HG02885 (cell line): ENCODE measurements around the gene CYP4F11.
"Not testable (repeated sequence)": the region's sequence is repeated elsewhere in the genome, so short reads cannot be mapped to it uniquely, and the experiment has no call there.

ENCODE experiments used
- ATAC-seq: cut with Tn5 transposase; IDR thresholded peaks from one replicate; pipeline ENCODE4 v1.9.1; 2021; ENCODE audit warnings: mild to moderate bottlenecking; ENCODE audit not compliant: unreplicated experiment, poor library complexity

CYP4F11 gene

DNA sequence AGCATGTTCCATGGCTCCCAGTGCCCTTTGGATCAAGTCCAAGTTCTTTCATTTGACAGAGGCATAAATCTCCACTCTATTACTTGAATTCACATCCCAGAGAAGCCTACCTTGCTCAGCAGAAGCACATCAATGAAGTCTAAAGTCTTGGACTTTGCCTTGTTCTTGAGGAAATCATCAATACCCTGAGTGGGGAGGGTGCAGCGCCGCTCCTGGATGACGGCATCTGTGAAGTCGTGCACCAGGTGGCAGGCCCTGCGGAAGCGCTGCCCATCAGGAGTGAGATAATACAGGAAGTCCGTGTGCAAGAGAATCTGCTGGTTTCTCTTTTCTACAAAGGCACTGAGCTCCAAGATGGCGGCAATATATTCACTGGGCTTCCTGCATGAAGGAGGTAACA is 10.6 kb downstream of the CYP4F11 start:
- ATAC-seq, result no peak

- no peak for ATAC-seq
Observed at GRCh38 chr19:15922021-15922420, 12.3 kb downstream of the CYP4F11 start.

GRCh38 chr19:15919243-15919642 is 15.1 kb downstream of the CYP4F11 start:
- no peak for ATAC-seq

DNA sequence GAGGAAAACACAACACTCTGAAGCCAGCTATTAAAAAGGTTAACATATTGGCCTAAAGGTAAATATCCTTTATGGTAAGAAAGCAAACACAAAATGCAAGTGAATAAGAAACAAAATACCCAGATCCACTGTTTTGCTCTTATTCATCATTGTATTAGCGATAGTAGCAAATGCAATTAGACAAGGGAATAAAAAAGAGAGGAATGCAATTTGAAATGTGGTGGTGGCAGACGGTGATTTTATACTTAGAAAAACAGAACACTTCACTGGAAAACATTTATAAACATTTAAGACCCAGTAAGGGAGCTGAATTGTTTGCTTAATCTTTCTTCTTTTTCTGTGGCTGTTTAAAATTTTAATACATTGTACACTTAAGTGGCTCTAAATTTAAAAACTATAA is 19.2 kb downstream of the CYP4F11 start:
- no peak for ATAC-seq

GRCh38 chr19:15913830-15914229 is 20.5 kb downstream of the CYP4F11 start:
- ATAC-seq, result no peak

- ATAC-seq, result no peak
Observed at GRCh38 chr19:15913384-15913783, 20.9 kb downstream of the CYP4F11 start.

DNA sequence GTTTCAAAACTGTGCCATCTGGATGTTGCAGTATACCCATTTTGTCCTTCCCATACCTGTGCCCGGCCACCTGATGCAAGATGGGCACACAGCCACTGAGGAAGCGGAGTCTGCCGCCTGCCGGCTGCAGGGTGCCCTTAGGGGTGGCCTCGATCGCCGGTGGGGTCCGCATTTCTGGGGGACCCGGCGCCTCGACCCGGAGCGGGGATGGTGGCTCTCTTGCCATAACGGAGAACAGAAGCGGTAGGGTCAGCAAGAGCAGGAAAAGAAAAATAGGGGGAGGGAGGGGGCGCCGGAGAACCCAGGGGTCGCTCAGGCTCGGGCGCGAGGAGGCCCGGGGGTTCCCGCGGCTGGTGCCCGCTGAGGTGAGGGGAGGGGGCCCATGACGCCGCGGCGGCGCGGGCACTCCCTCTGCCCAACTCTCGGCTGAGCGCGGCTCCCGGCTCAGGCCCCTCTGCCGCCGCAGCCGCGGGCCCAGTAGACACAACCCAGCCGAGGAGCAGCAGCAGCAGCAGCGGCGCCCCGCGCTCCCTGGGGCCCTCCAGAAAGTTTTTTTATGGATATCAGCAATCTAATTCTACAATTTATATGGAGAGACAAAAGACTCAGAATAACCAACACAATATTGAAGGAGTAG is 22.6 kb downstream of the CYP4F11 start:
- ATAC-seq, result no peak

- no peak for ATAC-seq
Observed at GRCh38 chr19:15905026-15905425, 29.3 kb downstream of the CYP4F11 start.

GRCh38 chr19:15902898-15903297 is 31.4 kb downstream of the CYP4F11 start:
- not testable (repeated sequence) for ATAC-seq

GRCh38 chr19:15902254-15902653 is 32.1 kb downstream of the CYP4F11 start:
- no peak for ATAC-seq

DNA sequence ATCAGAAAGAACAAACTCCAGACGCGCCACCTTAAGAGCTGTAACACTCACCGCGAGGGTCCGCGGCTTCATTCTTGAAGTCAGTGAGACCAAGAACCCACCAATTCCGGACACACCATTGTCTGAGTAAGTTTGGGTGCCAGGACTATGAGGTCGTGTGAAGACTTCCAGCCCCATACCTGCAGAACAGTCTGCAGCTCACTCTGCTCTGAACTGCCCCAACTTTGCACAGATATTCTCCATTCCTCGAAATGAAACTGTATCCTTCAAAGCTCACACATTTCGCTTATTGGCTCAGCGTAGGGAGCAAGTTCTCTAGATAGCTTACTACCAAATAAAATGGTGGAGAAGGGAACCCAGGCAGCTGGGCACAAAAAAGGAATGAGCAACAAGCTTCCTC is 33.8 kb downstream of the CYP4F11 start:
- ATAC-seq, result no peak

- ATAC-seq, result not testable (repeated sequence)
Observed at GRCh38 chr19:15900032-15900431, 34.3 kb downstream of the CYP4F11 start.

- ATAC-seq, result not testable (repeated sequence)
Observed at GRCh38 chr19:15899561-15899960, 34.8 kb downstream of the CYP4F11 start.

DNA sequence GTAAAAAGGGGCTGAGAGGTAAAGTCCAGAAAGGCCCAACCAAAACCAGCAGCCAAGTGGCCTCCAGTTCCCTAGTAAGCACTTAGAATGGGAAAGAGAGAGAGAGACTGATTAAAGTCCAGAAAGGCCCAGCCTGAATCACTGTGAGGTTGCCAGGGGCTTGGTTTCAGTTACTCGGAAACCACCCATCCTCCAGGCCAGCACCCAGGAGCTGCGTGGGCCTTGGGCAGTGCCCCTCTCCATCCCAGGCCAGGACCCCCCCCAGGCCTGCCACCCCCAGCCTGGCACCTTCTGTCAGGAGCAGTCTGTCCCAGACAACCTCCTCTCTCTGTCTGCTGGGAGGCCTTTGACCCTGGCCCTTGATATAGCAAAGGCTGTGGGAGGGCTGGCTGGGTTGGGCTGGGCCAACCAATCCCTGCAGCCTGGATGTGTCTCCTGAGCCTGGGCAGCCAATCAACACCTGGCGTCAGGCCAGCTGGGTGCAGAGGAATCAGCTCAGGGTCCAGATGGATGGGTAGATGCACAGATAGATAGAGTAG is 36.5 kb downstream of the CYP4F11 start, which contains the start of gene CYP4F2:
Gene CYP4F2, minus strand, starts transcription at position 337 of the 539 bp plus-strand sequence. CDS start 463 bp downstream, outside the sequence.
- no peak for ATAC-seq

DNA sequence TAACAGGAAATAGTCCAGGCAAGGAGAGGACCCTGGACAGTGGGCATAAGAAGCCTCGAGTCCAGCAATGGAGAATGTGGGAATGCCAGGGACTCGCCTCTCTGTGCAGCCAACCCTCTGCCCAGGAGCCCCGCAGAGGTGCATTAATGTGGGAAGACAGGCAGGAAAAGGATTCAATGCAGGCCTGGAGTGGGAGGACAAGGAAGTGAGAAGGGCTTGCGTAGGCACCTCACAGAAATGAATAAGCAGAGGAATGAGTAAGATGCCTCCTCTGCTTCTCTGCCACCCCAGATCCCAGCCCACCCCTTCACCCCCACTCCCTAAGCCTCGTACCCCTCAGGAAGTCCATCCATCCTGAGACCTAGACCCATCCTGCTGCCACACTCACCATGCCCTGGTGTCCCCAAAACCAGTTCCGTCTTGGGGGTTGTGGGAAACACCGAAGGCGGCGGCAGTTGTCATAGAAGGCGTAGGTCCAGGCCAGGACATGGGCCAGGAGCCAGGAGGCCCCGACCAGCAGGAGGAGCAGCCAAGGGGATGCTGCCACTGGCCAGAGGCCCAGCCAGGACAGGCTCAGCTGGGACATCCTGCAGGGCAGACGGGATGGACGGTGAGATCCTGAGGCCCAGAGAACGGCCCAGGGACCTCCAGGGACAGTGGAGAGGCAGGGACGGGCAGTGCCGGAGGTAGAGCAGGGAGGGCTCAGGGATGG is 37.1 kb downstream of the CYP4F11 start:
- no peak for ATAC-seq

DNA sequence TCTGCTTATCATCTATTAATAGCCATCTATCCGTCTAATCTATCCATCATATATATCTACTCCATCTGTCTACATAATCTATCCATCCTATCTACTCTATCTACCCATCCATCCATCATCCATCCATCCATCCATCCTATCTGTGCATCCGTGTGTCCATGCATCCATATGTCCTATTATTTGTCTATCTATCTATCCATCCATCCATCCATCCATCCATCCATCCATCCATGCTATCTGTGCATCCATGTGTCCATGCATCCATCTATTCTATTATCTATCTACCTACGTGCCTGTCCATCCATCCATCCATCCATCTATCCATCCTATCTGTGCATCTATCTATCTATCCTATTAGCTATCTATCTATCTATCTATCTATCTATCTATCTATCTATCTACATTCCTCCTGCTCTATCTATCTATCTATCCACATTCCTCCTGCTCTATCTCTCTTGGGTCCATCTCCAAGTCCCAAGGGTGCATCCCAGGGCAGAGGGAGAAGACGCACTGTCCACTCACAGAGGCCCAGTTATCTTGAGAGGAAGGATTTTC is 38.4 kb downstream of the CYP4F11 start:
- ATAC-seq, result no peak

DNA sequence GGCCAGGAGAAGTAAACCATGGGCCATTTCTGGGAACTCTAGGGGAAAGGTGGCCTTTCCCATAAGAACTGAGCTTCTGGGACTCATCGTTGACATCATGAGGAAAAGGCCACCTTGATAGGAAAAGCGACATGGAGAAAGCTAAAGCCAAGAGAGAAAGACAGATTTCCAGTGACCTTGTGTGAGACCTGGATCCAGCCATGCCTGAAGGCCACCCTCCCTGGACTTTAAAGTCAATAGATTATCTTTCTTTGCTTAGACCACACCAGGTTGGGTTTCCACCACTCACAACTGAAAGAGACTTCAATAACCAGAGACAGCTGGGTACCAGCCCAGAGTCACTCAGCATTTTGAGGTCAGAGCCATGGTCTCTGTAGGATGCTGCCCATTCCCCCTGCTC is 40.0 kb downstream of the CYP4F11 start:
- no peak for ATAC-seq

GRCh38 chr19:15893477-15893876 is 40.9 kb downstream of the CYP4F11 start:
- no peak for ATAC-seq

DNA sequence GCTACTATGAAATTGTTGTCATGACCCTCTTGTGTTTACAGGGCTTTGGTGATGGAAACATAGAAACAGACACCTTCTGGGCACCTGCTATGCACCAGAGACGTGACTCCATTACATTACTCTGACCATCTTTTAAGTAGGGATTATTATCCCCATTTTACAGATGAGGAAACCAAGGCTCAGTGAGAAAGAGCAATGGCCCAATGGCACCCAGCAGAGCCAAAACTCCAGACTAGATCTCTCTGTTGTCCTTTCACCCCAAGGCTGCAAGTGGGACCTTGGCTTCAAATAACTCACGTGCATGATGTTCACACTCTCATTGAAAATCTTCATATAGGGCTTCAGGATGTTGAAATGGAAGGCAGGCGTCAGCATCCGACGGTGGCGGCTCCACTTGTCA is 42.3 kb downstream of the CYP4F11 start:
- no peak for ATAC-seq

- ATAC-seq, result no peak
Observed at GRCh38 chr19:15891434-15891833, 42.9 kb downstream of the CYP4F11 start.

GRCh38 chr19:15889339-15889738 is 45.0 kb downstream of the CYP4F11 start:
- ATAC-seq, result not testable (repeated sequence)
